HG03095 (cell line): ENCODE measurements around the gene GDAP2.
A peak's percentile ranks its signal among the peaks of the same experiment; 100 is the strongest.
"Not testable (repeated sequence)": the region's sequence is repeated elsewhere in the genome, so short reads cannot be mapped to it uniquely, and the experiment has no call there.

Experiments used
- ATAC-seq: cut with Tn5 transposase; IDR thresholded peaks from one replicate; pipeline ENCODE4 v1.9.1; 2021; ENCODE audit warnings: moderate library complexity; ENCODE audit not compliant: unreplicated experiment

Gene GDAP2

GRCh38 chr1:117902944-117903343, 26.5 kb downstream of the GDAP2 start:
- ATAC-seq: no peak

DNA sequence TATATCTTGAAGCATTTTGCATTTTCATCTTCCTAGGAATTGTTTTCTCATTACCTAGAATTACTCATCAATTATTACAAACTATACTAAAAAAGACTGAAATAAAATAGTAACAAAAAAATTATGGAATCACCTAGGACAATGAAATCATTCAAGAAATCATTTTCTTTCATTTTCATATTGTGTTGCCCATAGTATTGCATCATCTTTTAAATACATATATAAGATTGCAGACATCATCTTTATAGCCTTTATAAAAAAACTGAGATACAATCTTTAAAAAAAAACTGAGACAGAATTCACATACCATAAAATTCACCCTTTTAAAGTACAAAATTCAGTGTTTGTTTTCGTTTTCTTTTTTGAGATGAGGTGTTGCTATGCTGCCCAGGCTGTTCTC, 29.6 kb downstream of the GDAP2 start:
- no peak for ATAC-seq

DNA sequence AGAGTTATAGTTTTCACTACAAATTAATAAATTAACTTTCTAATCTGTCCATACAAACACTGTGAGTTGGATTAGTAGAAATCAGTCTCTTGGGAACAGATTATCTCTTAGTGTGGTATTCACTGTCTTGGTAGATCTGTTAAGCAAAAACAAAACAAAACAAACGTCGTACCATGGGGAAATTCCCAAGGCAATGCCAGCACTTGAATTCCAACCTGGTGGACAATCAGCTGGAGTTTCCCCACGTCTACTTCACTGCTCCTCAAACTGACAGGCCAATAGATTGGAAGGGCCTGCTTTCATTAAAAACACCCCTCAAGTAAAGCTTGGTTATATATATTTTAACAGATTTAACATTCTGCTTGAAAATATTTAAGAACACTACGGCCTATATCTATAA, 31.9 kb downstream of the GDAP2 start:
- no peak for ATAC-seq

- peak; percentile 77 for ATAC-seq
These were observed 33.8 kb downstream of the GDAP2 start for GRCh38 chr1:117895482-117896114.

DNA sequence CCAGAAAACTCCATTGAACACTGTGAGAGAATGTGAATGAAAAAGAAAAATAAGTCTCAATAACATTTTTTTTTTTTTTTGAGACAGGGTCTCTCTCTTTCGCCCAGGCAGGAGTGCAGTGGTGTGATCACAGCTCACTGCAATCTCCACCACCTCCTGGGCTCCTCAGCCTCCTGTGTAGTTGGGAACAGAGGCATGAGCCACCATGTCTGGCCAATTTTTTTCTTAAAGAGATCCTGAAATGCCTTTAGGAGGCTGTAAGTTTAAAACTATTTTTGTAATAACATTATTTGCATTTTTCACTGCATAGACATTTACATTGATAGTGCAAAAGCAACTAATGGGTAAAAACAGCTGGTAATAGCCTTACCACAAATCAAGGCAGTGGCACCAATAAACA, 35.3 kb downstream of the GDAP2 start:
- ATAC-seq: no peak

GRCh38 chr1:117892512-117892911, 36.9 kb downstream of the GDAP2 start:
- no peak for ATAC-seq

DNA sequence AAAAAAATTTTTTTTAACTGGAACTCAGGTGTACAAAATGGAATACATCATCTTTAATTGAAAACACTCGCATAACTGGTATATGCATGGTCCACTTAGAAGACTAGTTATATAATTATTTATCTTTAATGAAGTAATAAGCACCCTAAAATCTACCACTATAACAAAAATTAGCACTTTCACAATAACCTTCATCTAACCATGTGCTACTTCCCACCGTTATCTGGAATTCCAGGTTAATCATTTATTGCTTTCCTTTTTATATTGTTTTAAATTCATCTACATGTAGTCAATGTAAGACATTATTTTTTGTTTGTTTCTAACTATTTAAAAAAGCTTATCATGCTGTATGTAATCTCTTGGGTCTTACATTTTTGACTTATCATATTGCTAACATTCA, 39.0 kb downstream of the GDAP2 start:
- no peak for ATAC-seq

DNA sequence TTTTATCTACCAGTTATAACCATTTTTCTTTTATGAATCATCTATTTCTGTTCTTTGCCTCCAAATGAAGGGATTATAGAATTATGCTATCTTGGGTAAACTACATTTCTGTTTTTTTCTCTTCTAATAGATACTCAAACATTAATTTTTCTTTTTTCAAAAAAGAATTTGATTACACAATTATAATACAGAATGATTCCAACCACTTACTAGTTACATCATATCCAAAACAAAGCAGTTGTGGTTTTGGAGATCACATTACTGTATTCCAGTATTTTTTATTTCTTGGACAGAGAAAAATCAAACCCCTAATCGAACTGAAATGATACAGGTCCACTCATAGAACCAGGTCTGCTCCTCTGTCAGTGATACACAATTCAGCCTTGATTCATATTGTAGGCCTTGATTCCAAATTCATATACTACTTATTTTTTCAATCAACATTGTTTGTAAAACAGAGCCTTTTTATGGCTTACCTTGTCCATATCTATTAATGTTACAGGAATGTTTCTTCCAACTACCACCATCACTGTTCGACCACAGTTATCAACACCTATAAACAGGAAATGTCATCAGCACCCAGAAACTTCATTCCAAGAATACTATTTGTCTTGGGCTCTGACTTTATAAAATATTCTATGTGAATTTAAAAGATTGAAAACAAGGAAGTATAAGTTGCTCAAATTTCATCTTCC, 43.2 kb downstream of the GDAP2 start:
- no peak for ATAC-seq

DNA sequence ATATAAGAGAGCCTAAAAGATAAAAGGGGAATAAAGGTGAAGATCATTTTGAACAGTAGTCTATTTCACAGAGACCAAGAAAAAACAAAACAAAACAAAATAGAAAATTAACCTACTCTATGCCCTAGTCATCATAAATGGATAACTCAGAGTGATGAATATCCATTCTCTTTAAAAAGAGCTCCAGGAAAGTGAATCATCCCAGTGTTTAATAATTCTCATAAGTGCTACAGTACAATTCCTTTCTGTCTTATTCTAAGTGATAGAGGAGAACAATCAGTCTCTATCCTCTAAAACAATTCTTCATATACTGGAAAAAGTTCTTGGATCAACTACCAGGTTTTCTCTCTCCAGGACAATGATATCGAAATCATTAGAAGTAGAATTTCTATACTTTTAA, 45.8 kb downstream of the GDAP2 start:
- no peak for ATAC-seq

GRCh38 chr1:117879284-117879683, 50.1 kb downstream of the GDAP2 start:
- no peak for ATAC-seq

DNA sequence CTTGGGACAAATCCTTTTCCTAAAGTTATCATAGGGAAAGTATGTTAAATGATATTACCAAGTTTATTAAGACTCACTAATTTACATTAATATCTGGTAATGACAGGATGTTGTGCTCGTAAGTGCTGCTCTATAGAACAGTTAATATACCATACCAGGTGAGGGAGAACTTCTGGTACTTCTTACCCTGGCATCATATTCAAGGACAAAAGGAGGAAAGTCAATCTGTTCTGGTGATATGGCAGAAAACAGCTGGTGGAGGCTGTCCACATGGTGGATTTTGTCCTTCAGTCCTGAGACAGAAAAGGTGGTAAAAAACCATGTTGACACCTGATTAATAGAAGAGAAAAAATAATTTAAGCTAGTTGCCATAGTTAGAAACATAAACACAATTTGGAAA, 51.6 kb downstream of the GDAP2 start:
- ATAC-seq: no peak

DNA sequence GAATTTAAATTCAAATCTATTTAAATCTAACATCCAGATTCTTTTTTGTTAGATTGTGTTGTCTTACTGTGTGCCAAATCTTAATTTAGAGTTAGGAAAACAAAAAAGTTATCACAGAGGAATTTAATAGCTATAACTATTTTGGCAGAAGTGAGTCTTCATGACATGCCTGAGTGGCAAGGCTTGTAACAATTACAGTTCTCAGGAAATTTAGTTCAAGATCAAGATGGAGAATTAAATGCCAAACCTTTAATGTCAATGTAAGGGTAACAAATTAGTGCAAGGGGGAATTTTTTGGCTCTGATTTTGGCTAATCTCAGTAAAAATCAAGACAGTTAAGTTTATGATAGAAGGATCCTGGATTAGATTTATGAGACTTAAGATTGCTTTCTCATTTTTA, 58.4 kb downstream of the GDAP2 start:
- ATAC-seq: no peak

DNA sequence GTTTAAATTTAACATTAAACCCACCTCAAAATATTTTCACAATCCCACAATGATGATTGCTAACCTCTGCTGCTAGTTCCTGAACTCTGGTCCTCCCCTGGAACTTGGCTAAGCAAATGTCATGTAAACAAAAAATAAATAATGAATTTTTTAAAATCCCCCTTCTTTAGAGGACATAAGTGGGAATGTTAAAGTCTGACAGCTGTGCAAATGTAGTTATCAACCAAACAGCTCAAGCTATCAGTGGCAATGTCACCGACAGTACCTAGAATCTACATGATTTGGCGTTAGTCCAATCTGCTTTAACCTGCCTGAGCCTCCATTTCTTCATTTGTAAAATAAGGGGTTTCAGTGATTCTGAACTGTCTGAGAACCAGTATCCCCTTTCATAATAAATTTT, 67.7 kb downstream of the GDAP2 start:
- ATAC-seq: no peak

DNA sequence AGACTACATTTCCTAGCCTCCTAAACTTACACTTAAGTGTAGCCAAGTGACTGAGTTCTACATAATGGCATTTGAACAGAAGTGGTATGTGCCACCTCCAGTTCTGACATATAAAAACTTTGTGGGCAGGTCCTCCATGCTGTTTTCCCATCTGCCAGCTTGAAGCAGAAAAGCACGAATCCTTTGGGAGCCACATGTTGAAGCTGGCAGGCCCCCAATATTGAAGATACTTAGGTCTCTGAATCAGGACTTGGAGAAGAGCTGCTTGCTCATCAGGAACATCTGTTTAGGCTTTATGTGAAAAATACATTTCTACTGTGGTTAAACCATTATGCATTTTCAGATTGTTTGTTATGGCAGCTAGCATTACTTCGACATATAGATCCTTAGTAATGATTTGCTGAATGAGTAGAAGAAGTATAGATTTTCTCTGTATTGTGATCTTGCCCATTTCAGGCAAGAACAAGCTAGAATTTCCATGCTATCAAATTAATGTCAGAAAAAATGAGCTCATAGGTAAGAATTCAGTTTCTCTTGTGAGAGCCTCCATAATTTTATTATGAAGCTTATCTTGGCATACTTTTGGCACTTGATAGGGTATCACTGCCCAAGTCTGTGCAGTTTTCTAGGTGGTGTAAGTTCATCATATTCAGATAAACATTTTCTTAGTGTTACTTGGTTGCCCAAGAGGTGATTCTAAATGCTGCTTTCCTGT, 68.4 kb downstream of the GDAP2 start:
- no peak for ATAC-seq

DNA sequence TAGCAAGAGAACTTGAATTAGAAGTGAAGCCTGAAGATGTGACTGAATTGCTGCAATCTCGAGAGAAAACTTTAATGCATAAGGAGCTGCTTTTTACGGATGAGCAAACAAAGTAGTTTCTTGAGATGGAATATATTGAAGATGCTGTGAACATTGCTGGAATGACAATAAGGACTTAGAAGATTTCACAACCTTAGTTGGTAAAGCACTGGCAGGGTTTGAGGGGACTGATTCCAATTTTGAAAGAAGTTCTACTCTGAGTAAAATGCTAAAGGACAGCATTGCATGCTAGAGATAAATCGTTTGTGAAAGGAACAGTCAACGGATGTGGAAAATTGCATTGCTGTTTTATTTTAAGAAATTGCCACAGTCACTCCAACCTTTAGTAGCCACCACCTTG, 69.5 kb downstream of the GDAP2 start:
- no peak for ATAC-seq

DNA sequence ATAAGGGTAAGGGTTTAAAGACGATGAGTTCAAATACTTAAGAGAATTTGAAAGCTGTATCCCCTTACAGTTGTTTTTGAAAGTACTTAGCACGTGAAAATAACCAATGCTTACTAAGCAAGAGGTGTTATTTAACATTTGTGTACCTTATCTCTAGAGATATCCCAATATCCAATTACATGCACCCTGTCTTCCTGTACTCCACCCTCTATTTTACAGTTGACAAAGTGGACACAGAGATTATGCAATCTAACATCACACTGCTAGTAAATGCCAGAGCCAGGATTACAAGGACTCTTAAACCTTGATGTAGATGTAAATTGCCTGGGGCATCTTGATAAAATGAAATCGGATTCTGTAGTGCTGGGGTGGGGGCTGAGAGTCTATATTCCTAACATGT, 72.0 kb downstream of the GDAP2 start:
- no peak for ATAC-seq

DNA sequence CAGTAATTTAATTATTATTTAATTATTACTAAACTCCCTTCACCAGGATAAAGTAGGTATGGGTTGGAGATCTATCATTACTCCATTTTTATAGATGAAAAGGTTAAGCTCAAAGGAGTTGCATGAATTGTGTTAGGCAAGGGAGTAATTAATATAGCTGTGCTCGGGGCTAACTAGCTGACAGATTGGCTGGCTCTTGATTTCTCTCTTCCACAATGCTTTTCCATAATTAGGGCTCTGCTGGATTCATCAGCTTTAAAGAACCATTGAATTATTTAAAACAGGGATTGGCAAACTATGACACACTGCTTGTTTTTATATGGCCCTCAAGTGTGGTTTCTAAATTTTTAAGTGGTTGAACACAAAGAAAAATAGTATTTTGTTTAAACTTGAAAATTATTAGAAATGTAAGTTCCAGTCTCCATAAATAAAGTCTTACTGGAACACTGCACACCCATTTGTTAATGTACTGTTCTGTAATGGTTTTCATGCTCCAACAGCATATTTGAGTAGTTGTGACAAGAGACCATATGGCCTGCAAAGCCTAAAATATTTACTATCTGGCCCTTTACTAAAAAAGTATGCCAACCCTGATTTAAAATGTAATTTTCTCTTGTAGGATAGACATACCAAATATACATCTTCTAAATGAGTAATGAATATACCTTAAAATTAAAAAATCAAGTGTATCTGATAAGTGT, 76.4 kb downstream of the GDAP2 start:
- ATAC-seq: no peak

DNA sequence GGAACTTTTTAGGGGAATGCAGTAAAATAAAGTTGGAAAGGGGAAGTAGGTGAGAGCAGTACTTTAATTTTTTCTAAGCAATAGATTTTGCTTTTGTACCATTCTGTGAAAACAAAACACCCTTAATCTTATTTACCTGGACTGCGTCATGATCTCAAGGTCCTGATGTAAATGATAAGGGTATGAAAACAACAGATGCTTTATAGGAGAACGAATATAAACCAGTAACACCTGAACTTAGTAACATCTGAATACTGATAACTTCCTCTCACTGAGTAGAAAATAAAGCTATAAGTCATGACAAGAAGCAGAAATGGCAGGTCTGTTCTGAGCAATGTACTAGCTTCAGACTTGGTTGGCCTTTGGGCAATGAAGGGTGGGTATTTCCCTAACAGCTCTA, 77.7 kb downstream of the GDAP2 start:
- no peak for ATAC-seq

DNA sequence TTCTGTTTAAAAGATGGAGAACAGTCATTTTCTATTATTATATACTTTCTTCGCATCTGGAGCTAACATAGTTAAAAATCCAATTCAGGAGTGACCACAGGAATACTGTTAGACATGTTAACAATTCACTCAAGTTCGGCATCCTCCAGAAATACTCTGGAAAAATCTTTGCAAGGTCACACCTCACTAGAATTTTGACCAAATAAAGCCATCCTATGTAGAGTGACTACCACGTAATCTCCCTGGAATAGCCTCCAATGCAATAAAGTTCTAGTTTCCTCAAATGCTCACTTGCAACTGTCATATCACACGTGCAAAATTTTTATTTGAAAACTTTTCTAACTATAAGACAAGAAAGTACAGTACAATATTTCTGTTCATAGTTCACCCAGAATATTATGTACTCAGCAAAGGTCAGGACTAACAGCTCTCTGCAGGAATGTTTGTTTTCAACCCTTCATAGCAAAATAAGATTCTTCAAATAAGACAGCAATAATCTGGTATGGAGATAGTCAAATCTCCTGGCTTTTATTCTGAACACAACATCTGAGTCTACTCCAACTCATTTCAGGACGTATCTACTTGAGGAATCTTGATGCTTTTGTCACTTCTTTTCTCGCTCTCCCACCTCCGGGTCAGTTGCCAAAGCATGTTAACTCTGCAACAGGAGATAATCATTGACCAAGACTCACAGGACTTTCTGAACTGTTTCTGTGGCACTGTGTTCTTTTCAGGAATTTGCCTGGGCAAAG, 82.6 kb downstream of the GDAP2 start:
- ATAC-seq: no peak

- ATAC-seq: not testable (repeated sequence)
These were observed 84.9 kb downstream of the GDAP2 start for GRCh38 chr1:117844478-117844877.

DNA sequence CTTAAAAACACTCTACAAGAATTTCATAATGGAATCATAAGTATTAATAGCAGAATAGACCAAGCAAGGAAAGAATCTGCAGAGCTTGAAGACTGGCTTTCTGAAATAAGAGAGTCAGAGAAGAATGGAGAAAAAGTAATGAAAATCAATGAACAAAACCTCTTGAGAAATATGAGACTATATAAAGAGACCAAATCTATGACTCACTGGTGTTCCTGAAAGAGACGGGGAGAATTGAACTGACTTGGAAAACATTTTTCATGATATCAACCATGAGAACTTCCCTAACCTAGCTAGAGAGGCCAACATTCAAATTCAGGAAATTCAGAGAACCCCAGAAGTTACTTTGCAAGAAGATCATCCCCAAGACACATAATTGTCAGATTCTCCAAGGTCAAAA, 85.6 kb downstream of the GDAP2 start:
- no peak for ATAC-seq
